Ramos (cell line): Measurements from ENCODE around the gene AMMECR1L.
"Not testable (repeated sequence)": the region's sequence is repeated elsewhere in the genome, so short reads cannot be mapped to it uniquely, and the experiment has no call there.

Experiments
- in situ Hi-C: fragments of 300-500 bp; cut with MboI; formaldehyde crosslinking; loops from one replicate; pipeline ENCODE4 v1.14.3; 2022; ENCODE audit warnings: low sequenced_read_pairs; ENCODE audit not compliant: unreplicated experiment

The AMMECR1L gene

DNA sequence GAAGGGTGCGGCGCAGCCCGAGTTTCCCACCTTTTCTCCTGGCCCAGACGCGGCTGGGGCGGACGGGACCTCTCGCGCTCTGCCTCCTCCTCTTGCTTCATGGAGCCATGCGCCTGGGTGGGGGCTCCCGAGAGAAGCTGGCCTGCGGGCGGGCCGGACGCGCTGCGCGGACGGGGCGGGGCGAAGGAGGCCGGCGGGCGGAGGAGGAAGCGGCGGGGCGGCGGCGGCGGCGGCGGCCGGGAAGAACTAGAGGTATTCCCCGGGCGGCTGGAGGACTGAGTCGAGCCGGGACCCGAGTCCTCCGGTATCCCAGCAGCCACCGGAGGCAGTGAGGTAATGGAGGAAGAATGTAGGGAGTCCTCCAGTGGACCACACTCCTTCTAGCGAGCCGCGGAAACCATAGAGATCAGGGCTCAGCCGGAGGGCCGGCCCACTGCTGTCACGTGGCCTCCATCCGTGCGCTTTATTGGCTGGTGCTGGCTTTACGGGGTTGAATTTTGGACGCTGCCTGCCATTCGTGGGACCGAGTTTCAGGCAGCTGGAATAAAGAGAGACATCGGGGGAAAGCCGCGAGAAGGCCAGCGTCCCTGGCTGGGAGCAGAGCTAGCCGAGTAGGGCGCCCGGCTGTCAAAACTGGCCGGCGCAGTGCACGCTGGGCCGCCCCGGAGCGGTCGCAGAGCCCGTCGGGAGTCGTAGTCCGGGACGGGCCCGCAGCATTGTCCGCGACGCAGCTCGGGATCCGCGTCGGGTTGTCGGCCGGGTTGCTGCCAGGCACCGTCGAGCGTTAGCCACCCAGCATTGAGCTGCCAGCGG lies at the start of gene AMMECR1L:
TSS of gene AMMECR1L (minus strand) at position 177 of the 813 bp plus-strand sequence. CDS start 11,722 bp downstream, outside the sequence.
- in situ Hi-C loops, result not testable (repeated sequence)

- in situ Hi-C loops, result no loop called here
Measured at GRCh38 chr2:127935337-127935736, 49.6 kb upstream of the AMMECR1L start.

DNA sequence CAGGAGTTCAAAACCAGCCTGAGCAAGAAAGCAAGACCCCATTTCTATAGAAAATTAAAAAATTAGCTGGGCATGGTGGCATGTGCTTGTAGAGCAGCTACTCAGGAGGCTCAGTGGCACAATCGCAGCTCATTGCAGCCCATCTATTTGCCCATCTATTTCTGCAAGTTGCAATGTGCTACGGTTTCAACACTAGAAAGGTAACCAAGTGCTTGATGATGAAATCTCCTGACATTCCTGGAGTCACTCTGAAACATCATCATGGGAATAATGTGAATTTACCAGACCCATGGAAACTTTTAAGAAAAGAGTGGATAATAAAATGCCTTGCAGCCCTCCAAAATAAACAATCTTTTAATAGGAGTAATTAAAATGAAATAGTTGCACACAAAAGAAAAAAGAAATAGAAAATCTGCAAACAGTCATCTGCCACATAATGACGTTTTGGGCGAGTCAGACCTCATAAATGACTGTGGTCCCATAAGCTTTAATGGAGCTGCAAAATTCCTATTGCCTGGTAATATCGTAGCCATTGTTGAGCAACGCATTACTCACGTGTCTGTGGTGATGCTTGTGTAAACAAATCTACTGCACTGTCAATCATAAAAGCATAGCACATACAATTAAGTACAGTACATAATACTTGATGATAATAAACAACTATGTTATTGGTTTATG lies 46.6 kb upstream of the AMMECR1L start:
- in situ Hi-C loops, result no loop called here

GRCh38 chr2:127929449-127929848 lies 43.7 kb upstream of the AMMECR1L start:
- in situ Hi-C loops, result no loop called here

GRCh38 chr2:127927384-127927783 lies 41.6 kb upstream of the AMMECR1L start:
- in situ Hi-C loops, result no loop called here

GRCh38 chr2:127917916-127918315 lies 32.2 kb upstream of the AMMECR1L start:
- in situ Hi-C loops, result no loop called here

DNA sequence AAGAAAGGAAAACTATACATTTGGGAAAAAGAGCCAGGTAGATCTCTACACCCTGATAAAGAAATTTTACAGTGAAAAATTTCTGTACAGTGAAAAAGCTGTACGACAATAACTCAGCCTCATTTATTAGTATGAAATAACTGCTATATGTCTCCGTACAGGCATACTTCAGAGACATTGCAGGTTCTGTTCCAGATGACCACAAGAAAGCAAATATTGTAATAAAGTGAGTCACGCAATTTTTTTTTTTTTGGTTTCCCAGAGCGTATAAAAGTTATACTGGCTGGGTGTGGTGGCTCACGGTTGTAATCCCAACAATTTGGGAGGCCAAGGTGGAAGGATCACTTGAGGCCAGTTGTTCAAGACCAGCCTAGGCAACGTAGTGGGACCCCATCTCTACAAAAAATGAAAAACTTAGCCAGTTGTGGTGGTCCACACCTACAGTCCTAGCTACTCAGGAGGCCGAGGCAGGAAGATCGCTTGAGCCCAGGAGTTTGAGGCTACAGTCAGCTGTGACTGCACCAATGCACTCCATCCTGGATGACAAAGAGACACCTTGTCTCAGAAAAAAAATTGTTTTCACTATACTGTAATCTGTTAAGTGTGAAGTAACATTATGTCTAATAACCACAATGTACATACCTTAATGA lies 28.2 kb upstream of the AMMECR1L start:
- in situ Hi-C loops, result no loop called here

GRCh38 chr2:127911737-127912136 lies 26.0 kb upstream of the AMMECR1L start:
- in situ Hi-C loops, result no loop called here

- in situ Hi-C loops, result no loop called here
Measured at GRCh38 chr2:127910415-127910814, 24.7 kb upstream of the AMMECR1L start.

- in situ Hi-C loops, result no loop called here
Measured at GRCh38 chr2:127909019-127909418, 23.3 kb upstream of the AMMECR1L start.

DNA sequence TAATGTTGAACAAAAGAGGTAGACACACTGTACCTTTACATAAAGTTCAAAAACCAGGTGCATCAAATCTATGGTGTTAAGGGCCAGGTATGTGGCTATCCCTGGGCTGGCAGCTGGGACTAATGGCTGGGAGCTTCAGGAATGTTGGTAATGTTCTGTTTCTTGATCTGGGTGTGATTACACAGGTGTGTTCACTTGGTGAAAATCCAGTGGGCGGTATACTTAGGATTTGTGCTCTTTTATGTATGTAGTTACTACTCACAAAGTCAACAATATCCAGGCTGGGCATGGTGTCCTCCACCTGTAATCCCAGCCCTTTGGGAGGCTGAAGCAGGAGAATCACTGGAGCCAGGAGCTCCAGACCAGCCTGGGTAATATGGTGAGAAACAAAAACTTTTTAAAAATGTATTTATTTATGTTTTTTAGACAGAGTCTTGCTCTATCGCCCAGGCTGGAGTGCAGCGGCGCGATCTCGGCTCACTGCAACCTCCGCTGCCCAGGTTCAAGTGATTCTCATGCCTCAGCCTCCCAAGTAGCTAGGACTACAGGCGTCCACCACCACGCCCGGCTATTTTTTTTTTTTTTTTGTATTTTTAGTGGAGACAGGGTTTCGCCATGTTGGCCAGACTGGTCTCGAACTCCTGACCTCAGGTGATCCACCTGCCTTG lies 22.1 kb upstream of the AMMECR1L start:
- in situ Hi-C loops, result not testable (repeated sequence)

- in situ Hi-C loops, result no loop called here
Measured at GRCh38 chr2:127906206-127906926, 20.6 kb upstream of the AMMECR1L start.

GRCh38 chr2:127901339-127902056 lies 15.7 kb upstream of the AMMECR1L start:
- in situ Hi-C loops, result no loop called here

GRCh38 chr2:127897531-127898211 lies 11.9 kb upstream of the AMMECR1L start:
- in situ Hi-C loops, result no loop called here

GRCh38 chr2:127893494-127893893 lies 7.7 kb upstream of the AMMECR1L start:
- in situ Hi-C loops, result no loop called here

DNA sequence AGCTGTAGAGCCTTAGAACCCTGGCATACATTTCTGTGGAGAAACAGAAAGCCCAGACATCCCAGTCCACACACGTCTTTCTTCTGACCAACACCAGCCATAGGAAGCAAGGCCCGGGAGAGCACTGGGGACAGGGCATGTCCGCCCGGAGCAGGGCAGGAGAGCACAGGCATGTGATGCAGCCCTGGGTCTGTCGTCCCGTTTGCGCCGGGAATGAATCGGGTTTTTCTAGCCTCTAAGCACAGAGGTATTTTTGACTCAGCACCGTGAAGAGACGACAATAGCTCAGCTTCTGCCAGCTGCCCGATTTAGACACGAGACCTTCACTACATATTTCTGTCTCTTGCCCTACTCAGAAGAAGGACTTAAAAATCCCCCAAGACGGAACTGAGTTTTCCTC lies 7.3 kb upstream of the AMMECR1L start:
- in situ Hi-C loops, result no loop called here

GRCh38 chr2:127891811-127892210 lies 6.1 kb upstream of the AMMECR1L start:
- in situ Hi-C loops, result no loop called here

DNA sequence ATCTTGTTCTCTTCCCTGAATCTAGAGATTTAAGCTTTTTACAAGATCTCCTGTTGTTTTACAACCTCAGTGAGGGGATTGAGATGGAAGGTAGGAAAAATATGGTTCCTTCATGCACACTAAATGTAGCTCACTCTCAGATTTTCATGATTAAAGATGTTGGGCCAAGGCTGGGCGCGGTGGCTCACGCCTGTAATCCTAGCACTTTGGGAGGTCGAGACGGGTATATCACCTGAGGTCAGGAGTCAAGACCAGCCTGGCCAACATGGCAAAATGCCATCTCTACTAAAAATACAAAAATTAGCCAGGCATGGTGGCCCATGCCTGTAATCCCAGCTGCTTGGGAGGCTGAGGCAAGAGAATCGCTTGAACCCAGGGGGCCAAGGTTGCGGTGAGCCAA lies 5.0 kb upstream of the AMMECR1L start:
- in situ Hi-C loops, result not testable (repeated sequence)

DNA sequence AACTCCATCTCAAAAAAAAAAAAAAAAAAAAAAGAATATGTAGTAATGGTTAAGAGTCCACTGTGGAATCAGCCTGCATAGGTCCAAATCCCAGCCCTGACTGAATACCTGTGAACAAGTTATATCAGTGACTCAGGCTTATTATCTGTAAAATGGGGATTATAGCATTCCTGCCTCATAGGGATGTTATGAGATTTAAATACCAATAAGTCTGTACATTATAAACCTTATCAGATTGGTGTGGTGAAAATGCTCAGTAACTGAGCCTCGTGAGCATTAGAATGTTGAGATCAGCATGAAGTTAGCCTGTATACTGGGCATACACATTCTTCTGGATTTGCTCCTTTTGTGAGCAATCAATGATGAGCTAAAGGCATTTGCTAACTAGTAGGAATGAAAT lies 3.0 kb upstream of the AMMECR1L start:
- in situ Hi-C loops, result no loop called here
